GM21381 (cell line): ENCODE results near the gene ATG4B.

Source experiments
- ATAC-seq: cut with Tn5 transposase; IDR thresholded peaks from one replicate; pipeline ENCODE4 v1.9.1; 2021; ENCODE audit warnings: mild to moderate bottlenecking, moderate library complexity; ENCODE audit not compliant: unreplicated experiment

ATG4B gene

DNA sequence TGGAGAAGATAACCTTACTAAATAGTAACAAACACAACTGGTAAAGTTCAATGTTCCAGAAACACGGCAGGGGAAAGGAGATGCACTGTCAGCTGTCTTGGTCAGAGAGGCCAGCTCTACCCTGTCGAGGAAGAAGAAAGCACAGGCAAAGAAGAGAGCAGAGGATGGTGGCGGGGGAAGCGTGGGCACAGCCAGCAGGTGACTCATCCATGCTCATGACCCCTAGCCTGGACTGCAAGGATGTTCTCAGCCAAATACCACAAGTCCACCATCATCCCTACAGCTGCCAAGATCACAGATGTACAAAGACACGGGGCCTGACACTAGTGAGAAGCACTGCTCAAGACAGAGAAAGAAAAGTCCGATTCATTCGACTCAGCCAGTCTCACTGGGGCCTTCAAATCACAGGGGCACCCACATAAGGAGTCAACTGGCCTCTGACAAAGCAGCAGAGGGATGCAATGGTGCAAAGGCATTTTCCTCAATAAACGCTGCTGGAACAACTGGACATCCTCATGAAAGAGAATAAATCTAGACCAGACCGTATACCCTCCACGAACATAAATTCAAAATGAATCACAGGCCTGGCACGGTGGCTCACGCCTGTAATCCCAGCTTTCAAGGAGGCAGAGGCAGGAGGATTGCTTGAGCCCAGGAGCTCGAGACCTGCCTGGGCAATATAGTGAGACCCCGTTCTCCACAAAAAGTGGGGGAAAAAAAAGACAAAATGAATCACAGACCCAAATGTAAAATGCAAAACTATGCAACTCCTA is 43.5 kb downstream of the ATG4B start:
- ATAC-seq: no peak

DNA sequence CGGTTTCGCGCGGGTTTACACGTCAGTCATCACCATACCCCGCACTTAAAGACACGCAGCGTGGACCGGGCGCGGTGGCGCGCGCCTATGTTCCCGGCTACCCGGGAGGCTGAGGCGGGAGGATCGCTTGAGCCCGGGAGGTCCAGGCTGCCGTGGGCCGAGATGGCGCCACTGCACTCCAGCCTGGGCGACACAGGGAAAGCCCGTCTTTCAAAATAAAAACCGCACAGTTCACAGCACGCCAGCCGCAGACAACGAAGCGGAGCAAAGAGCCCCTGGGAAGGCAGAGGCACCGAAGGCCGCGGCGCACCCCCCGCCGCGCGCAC is 48.8 kb downstream of the ATG4B start:
- ATAC-seq: peak; percentile 6

DNA sequence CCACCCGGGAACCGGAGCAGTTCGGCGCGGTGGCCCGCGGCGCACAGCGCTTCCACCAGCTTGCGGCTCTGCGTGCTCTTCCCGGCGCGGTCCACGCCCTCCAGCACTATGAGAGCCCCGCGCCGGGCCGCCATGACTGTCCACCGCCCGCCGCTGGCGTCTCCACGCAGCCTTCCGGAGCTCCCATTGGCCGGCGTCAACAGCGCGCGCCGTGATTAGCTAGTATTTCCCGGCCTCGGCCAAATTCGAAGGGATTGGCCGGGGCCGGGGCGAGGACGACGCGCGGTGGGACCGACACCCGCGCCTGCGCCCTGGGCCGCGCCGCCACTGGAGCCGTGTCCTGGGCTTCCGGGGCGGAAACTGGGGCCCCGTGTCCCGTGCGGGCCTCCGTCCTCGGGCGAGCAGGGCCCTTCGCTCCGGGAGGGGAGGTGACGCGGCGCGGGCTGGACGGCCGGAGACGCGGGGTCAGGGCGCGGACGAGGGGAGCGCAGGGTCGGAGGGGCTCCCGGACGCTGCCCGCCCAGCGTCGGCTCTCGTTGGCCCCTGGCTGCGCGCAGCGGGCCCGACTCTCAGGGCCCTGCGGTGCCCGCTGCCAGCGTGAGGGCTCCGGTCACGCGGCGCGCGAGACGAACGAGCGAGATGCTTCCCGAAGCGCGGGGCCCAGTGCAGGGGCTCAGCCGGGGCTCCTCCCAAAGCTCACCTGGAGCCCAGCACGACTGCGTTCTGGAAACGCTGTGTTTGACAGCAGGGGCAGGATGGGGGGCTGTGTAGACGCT is 49.3 kb downstream of the ATG4B start, which contains the start of gene DTYMK:
DTYMK (minus strand) TSS at position 166 of the 776 bp plus-strand sequence; CDS start at position 134, 32 bp downstream.
- peak; percentile 93 for ATAC-seq

- no peak for ATAC-seq
These were observed 51.8 kb downstream of the ATG4B start for GRCh38 chr2:241689306-241689705.

DNA sequence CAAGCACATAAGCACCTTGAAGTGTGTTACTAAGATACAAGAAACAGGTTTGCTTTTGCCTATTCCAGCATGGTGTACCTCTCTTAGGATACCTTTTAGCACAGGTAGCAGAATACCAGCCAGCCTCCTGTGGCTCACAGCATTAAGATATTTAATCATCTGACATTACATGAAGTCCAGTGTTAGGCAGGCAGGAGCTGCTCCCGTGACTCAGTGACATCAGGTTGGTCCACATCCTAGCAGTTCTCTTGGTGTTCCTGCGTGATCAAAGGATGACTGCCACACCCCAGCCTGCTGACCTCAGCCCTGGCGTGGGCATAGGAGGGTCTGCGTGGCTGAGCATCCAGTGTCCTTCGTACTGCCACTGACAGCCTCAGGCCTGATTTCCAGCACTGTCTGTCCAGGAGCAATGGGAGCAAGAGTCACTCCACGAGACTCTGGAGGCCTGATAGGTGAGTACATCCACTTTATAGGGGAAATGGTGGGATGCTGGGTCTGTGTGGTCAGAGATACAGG is 52.8 kb downstream of the ATG4B start:
- no peak for ATAC-seq

GRCh38 chr2:241692448-241692847 is 55.0 kb downstream of the ATG4B start:
- ATAC-seq: no peak

DNA sequence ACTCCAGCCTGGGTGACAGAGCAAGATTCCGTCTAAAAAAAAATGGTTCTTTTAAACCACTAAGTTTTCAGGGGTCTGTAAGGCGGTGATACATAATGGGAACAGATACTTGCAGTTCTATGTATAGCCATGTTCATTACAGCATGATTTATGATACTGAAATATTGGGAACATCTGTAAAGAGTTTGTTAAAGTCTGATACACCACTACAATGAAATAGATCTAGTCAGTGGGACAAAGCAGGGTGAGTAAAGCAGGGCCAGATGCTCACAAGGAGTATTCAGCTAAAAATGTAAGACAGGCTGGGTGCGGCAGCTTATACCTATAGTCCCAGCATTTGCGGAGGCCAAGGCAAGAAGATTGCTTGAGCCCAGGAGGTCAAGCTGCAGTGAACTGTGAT is 58.2 kb downstream of the ATG4B start:
- no peak for ATAC-seq

GRCh38 chr2:241701149-241701398 is 63.6 kb downstream of the ATG4B start:
- no peak for ATAC-seq

GRCh38 chr2:241701399-241702154 is 64.1 kb downstream of the ATG4B start, which contains the start of gene ING5:
ING5 (plus strand) TSS chr2:241702039; CDS start chr2:241702066, 27 bp downstream.
- peak; percentile 58 for ATAC-seq

- peak; percentile 57 for ATAC-seq
These were observed 64.9 kb downstream of the ATG4B start for GRCh38 chr2:241702155-241703031.

GRCh38 chr2:241703032-241703604 is 65.6 kb downstream of the ATG4B start:
- ATAC-seq: no peak

DNA sequence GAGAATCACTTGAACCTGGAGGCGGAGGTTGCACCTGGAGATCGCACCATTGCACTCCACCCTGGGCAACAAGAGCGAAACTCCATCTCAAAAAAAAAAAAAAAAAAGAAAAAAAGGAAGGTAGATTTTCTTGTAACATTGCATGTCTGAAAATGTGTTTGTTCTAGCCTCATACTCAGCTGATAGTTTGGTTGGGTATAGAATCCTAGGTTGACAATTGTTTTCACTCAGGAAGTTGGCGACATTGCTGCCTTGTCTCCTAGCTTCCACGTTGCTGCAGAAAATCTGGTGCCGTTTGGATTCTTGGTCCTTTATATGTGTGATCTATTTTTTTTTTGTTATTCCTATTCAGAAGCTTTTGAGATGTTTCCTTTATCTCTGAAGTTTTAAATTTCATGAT is 69.0 kb downstream of the ATG4B start:
- no peak for ATAC-seq

GRCh38 chr2:241708879-241709278 is 71.4 kb downstream of the ATG4B start:
- ATAC-seq: no peak

DNA sequence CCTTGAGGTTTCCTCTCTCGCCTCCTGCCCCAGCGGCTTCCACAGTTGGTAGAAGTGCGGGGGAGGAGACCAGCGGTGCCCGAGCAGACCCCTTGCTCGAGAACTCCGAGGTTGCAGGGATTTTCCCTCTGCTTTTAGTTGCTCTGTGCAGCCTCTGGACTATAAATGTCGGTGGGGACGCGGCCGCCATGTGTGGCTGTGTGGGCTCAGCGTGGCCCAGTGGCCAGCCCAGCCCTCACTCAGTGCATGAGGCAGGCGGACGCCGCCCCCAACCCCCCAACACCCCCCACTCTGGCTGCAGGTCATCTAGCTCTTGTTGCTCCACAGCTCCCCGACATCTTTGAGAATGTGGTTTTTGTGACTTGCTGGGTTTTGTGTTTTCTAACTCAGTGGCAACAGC is 81.6 kb downstream of the ATG4B start:
- no peak for ATAC-seq

- no peak for ATAC-seq
These were observed 82.6 kb downstream of the ATG4B start for GRCh38 chr2:241720099-241720498.

DNA sequence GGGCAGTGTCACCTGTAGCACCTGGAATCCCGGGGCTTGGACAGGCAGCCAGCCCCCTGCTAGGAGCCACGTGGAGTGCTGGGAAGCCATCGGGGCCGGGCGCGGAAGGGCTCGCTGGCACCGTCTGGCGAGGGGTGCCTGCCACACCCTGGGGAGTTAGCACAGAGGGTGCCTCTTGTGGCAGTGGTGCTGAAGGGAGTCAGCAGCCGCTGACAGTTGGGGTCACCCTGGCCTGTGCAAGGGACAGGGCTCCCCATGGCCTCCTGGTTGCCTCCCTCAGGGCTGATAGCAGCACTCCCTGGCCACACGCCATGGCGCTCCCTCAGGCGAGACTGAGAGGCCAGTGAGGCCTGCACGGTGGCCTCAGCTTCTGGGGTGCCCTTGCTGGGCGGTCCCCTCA is 83.1 kb downstream of the ATG4B start:
- ATAC-seq: no peak

- no peak for ATAC-seq
These were observed 84.4 kb downstream of the ATG4B start for GRCh38 chr2:241721852-241722251.

- ATAC-seq: no peak
These were observed 85.5 kb downstream of the ATG4B start for GRCh38 chr2:241722896-241723454.
